ENCODE data around the gene SINHCAF.
A peak's percentile ranks its signal among the peaks of the same experiment; 100 is the strongest.
"Not testable (repeated sequence)": the region's sequence is repeated elsewhere in the genome, so short reads cannot be mapped to it uniquely, and the experiment has no call there.

The SINHCAF gene

DNA sequence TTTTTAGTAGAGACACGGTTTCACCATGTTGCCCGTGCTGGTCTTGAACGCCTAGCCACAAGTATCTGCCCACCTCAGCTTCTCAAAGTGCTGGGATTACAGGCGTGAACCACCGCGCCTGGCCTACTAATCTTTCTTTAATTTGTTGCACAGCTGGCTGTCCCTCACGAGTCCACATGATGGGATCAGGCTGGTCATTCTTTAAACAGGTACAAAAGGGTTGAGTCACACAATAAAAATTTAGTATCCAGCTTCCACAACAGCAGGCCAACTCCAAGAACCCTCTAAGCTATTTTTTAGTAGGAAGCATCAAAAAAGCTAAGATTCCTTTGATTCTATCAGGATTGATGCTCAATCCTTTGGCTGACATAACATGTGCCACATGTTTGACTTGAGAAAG lies 17.8 kb downstream of the SINHCAF start:
- DNase-seq (ENCODE audit: low spot score) = peak; percentile 61

GRCh38 chr12:31306866-31307265 lies 19.1 kb downstream of the SINHCAF start:
- DNase-seq (ENCODE audit: low spot score) = peak; percentile 14

GRCh38 chr12:31303466-31303865 lies 22.5 kb downstream of the SINHCAF start:
- DNase-seq (ENCODE audit: low spot score) = no peak

DNA sequence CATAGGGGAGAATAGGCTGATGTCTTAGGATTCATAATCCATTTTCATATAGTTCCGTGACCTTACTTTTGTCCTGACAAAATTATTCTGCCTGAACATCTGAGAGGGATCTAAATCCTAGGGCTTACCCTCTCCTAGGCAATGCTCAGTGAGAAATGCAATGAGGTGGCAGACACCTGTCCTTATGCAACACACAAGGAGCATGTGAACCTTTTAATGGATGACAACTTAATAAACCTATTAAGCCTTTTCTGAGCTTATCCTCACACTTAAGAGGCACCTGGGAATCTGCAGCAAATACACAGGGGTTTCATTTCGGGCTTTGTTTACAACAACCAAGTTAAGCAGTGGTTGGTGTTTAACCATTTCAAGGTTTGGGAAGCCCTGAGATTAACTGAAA lies 24.6 kb downstream of the SINHCAF start:
- DNase-seq (ENCODE audit: low spot score) = no peak

GRCh38 chr12:31300783-31301182 lies 25.2 kb downstream of the SINHCAF start:
- no peak for DNase-seq (ENCODE audit: low spot score)

DNA sequence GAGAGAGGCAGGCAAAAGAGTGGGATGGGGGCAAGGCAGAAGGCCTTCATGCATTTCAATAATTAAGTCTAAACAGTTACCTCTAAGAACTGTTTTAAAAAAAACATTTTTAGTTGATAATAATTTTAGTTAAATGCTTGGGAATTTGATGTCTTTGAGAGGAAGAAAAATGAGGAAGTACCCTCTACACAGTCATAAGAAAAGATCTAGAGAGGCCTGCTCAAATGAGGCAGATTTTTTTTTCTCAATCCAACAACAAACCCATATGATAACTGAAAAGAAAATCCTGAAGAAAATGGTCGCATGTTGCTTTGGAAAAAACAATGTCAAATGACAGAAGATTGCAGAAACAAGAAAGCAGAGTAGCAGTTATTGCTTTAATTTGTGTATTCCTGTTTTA lies 25.6 kb downstream of the SINHCAF start:
- no peak for DNase-seq (ENCODE audit: low spot score)

DNA sequence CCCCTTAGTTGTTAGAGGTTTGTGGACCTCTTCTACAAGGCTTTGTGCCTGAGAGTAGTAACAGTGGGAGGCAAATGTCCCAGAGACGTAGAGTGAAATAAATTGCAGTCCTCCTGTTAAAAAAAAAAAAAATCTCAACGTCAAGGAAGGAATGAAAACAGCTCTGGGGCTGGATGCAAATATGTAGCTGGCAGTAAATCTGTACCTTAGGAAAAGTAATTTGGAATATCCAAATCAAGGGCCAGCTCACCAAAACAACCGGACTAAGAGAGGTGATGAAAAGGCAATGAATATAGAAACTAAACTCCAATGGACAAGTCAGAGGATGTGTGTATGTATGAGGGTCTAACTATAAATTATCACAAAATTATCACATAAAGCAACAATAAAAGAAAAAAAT lies 27.0 kb downstream of the SINHCAF start:
- DNase-seq (ENCODE audit: low spot score) = no peak

- DNase-seq (ENCODE audit: low spot score) = no peak
Observed at GRCh38 chr12:31298515-31298910, 27.4 kb downstream of the SINHCAF start.

GRCh38 chr12:31297572-31298514 lies 28.1 kb downstream of the SINHCAF start:
- no peak for DNase-seq (ENCODE audit: low spot score)

DNA sequence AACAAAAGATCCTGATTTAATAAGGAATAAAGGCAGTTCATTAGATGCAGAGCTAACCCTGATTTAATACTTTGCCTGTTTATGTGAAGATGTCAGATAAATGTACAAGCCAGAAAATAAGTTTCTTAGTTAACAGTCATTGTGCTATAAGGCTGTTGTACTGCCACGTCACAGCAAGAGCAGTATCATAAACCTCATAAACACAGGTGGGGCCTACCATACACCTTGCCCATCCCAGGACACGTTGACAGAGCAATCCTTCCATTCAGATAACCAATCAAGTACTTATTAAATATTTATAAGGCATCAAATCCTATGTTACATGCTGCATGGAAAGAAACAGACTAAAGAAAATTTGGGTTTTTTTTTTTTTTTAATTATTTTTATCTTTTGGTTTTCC lies 36.5 kb downstream of the SINHCAF start:
- DNase-seq (ENCODE audit: low spot score) = no peak

GRCh38 chr12:31288381-31288780 lies 37.6 kb downstream of the SINHCAF start:
- no peak for DNase-seq (ENCODE audit: low spot score)

- DNase-seq (ENCODE audit: low spot score) = no peak
Observed at GRCh38 chr12:31280183-31280582, 45.8 kb downstream of the SINHCAF start.

- DNase-seq (ENCODE audit: low spot score) = no peak
Observed at GRCh38 chr12:31279390-31279924, 46.5 kb downstream of the SINHCAF start.

DNA sequence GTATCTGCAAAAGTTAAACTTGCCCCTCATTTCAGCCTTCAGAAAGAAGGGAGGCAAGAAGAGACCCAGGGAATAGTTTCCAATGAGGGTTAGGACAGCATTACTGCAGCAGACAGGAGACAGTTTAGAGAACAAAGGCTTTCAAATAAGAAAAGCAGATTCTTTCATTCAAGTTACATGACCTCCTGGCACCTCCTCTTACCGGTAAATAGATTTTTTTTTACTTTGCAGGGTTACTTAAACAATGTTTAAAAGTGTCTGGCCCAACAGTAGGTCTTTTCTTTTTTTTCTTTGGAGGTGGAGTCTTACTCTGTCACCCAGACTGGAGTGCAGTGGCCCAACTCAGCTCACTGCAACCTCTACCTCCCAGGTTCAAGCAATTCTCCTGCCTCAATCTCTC lies 47.1 kb downstream of the SINHCAF start:
- no peak for DNase-seq (ENCODE audit: low spot score)

DNA sequence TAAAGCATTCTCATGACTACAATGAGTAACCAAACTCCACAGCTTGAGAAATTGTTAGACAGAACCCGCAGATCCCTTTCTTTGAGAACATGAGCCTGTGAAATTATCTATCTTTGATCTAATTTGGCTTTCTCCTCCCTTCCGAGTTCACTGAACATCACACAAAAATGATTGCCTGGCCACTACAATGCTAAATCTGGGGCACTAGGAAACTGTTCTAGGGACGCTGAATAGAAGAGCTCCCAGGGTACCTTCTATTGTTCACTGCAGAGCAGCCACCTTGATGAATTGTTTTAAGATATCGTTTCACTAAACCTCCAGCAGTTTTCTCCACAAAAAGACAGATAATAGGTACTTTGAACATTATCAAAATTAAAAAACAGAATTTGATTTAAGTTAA lies 47.5 kb downstream of the SINHCAF start:
- DNase-seq (ENCODE audit: low spot score) = no peak

DNA sequence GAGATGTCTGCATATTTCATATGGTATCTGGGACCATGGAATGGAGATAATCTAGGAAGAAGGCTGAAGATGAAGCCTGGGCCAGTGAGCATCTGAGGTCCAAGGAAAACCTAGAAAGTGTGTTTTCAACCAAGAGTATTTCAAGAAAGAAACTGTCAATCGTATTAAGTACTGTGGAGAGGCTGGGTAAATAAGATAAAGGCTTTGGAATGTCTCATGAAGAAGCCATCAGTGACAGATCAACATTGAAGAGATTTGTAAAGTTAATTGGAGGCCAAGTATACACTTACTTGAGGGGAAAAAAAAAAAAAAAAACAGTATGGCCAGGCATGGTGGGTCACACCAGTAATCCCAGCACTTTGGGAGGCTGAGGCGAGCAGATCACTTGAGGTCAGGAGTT lies 48.9 kb downstream of the SINHCAF start:
- no peak for DNase-seq (ENCODE audit: low spot score)

- DNase-seq (ENCODE audit: low spot score) = no peak
Observed at GRCh38 chr12:31275491-31275890, 50.5 kb downstream of the SINHCAF start.

GRCh38 chr12:31274520-31275300 lies 51.2 kb downstream of the SINHCAF start:
- no peak for DNase-seq (ENCODE audit: low spot score)

- DNase-seq (ENCODE audit: low spot score) = not testable (repeated sequence)
Observed at GRCh38 chr12:31273794-31274193, 52.2 kb downstream of the SINHCAF start.

- no peak for DNase-seq (ENCODE audit: low spot score)
Observed at GRCh38 chr12:31272607-31273225, 53.2 kb downstream of the SINHCAF start.

DNA sequence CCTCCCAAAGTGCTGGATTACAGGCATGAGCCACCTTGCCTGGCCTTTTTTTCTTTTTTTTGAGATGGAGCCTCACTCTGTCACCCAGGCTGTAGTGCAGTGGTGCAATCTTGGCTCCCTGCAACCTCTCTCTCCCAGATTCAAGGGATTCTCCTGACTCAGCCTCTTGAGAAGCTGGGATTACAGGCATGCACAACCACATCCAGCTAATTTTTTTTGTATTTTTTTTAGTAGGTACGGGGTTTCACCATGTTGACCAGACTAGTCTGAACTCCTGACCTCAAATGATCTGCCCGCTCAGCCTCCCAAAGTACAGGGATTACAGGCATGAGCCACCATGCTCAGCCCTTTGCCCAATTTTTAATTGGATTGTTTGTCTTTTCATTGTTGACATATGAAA lies 58.0 kb downstream of the SINHCAF start:
- no peak for DNase-seq (ENCODE audit: low spot score)

DNA sequence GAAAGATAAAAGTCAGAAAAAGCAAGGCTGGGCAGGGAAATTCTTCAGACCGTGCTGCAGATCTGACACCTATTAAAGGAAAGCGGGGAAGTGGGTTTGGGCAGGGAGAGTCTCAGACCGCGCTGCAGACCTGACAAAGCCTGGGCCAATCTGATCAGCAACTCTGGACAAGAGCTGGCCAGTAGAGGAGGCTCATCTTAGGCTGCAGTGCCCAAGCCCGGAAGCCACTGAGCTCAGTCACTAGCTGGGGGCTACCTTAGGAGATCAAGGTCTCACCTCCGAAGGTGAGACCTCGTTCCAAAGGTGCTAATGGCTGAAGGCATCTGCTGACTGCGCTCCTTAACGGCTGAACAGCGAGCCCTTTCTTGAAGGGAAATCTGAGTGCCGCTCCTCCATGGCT lies 60.2 kb downstream of the SINHCAF start:
- no peak for DNase-seq (ENCODE audit: low spot score)

All from kidney tubule cell (primary cell).